ENCODE data around the gene PIAS1. TPM values are rescaled to one million over a fixed set of nuclear protein-coding genes. Genes with fewer than 3 reads are reported as not detected.
A peak's percentile ranks its signal among the peaks of the same experiment; 100 is the strongest.
"Not testable (repeated sequence)": the region's sequence is repeated elsewhere in the genome, so short reads cannot be mapped to it uniquely, and the experiment has no call there.

The PIAS1 gene
- polyA plus RNA-seq, 4 donors: 40.5 to 50.8 (median 49.1) TPM

DNA sequence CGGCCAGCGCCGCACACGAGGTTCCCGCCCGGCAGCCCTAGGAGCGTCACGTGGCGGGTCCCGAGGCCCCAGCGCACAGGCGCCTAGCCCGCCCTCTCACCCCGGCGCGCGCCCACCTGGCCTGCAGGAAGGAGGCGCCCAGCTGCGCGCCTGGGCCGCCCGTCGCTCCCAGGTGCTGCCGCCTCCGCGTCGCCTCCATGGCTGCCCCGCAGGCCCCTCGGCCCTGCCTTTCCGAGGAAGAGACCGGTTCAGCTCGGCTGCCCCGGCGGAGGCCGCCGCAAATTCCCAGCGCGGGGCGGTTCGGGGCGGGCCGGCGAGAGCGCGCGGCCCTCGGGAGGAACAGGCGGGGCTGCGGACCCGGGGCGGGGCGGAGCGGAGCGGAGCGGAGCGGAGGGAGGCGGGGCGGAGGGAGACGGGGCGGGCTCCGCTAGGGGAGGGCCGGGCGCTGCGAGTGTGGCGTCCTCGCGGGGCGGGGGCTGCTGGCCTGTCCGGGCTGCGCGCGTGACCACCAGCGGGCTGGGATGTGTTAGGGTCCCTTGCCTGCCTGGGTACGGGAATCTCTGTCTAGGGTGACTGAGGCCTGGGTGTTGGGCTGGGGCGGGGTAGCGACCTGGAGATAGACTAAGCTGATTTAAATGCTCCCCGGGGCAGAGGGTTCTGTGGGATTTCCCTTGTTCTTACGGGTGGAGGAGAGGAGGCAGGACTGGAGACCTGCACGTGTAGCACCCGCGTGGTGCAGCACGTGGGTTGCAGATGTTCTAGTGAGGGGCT, 175.5 kb downstream of the PIAS1 start, which contains the start of gene CLN6:
TSS of gene CLN6 (minus strand) at position 343 of the 771 bp plus-strand sequence. CDS start at position 199, 144 bp downstream.
- peak; percentile 58 to 74 (median 68) for DNase-seq (ENCODE audit: low read depth in 4 of 4, low spot score in 3 of 4)

DNA sequence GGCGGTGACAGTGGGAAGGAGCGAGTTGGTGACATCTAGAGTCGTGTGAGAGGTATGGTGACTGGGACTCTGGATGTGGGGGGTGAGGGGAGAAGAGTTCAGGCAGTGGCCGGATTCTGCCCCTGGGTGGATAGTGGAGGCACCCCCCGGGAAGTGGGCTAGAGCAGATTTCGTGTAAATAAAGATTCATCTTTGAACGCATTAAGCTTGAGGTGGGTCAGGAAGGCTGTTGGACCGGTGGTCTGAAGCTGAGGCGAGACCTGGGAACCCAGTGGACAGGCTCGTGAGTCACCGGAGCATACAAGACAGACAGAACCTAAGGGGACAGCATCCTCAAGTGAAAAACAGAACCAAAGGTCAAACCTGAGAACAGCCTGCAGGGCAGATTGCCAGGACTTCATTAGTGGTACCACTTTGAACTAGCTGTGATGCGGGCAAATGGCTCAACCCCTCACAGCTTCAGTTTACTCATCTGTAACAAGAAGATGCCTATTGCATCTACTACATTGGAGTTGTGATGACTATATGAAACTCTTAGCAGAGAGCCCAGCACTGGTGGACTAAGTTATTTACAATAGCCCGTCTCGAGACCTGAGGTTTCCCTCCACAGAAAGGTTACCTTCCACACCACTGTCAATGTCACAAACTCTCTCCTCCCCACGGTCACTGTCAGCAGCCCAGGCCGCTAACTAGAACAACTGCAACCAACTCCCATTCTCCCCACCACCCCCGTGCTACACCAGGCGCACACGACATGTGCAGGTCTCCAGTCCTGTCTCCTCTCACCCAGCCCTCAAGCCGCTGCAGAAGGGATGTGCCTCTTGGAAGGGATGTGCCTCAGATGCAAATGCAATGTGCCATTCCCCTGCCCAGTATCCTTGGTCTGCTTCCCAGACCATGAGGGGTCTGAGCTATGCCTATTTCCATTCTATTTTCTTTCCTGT, 176.3 kb downstream of the PIAS1 start:
- DNase-seq (ENCODE audit: low read depth in 4 of 4, low spot score in 3 of 4): no peak

DNA sequence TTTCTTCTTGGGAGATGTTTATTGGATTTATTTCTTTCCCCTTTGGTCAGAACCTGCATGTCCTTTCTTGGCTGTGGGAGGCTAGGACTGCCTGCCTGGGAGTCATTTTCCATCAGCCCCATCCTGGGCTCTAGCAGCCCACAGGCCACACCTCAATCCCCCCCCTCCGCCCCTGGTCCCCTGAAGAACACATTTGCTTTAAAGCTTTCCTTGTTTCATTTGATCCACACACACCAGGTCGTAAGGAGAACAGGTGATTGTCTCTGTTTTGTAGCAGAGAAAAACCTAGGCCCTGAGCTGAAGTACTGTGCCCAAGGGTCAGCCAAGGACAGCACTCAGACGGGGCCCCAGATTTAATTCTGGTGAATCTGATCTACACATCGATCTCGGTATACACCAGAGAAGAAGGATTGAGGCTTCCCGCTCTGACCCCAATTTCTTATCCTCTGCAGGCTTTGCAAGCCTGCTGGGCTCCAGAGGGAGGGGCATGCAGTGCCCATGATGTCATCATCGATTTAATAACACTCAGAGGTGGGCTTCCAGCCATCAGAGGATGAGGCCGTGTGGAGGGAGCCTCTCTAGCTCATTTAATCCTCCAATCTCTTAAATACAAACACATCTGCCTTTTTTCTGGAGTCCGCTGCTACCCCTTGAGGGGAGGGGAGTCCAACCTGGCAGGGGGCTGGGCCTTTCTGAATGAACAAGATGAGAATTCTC, 177.1 kb downstream of the PIAS1 start:
- no peak for DNase-seq (ENCODE audit: low read depth in 4 of 4, low spot score in 3 of 4)

- no peak for DNase-seq (ENCODE audit: low read depth in 4 of 4, low spot score in 3 of 4)
Measured at GRCh38 chr15:68232449-68232848, 178.3 kb downstream of the PIAS1 start.

DNA sequence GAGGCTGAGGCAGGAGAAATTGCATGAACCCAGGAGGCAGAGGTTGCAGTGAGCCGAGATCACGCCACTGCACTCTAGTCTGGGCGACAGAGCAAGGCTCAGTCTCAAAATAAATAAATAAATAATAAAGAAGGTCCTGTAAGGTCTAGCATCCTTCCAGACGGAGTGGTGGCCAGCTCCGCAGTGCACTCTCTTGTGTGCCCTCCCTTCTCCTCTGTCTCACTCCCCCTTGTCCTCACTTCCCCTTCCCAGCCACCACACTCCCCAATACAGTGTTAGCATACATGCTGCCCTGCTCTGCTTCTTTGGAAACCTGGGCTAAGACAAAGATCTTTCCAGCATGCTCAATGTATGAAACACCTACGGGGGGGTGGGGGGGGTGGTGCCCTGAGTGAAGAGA, 178.8 kb downstream of the PIAS1 start:
- no peak for DNase-seq (ENCODE audit: low read depth in 4 of 4, low spot score in 3 of 4)

DNA sequence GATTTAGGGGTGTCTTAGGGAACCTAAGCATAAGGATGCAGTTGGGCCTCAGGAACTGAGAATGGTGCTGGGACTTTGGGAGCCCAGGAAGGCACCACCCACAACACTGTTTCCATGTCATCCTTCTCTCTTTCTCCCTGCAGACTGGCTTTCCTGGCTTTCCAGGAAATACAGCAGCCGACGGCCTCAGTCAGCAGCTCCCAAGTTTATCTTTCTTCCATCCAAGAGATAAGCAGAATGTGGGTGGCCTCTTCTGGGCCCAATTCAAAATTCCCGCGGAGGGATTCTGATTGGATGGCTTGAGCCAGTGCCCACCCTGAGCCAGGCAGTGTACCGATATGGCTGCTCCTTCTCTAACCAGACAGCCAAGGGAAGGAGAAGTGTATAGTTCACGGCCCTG, 179.9 kb downstream of the PIAS1 start:
- DNase-seq (ENCODE audit: low read depth in 4 of 4, low spot score in 3 of 4): no peak

- not testable (repeated sequence) for DNase-seq (ENCODE audit: low read depth in 4 of 4, low spot score in 3 of 4)
Measured at GRCh38 chr15:68234520-68234919, 180.4 kb downstream of the PIAS1 start.

- DNase-seq (ENCODE audit: low read depth in 4 of 4, low spot score in 3 of 4): no peak
Measured at GRCh38 chr15:68235022-68235421, 180.9 kb downstream of the PIAS1 start.

- DNase-seq (ENCODE audit: low read depth in 4 of 4, low spot score in 3 of 4): no peak
Measured at GRCh38 chr15:68239025-68239424, 184.9 kb downstream of the PIAS1 start.

GRCh38 chr15:68241088-68241935, 187.2 kb downstream of the PIAS1 start:
- no peak for DNase-seq (ENCODE audit: low read depth in 4 of 4, low spot score in 3 of 4)

Other genes starting within 250 kb of the PIAS1 start
- gene SKOR1, start 228.8 kb upstream of the PIAS1 start, polyA plus RNA-seq (ENCODE audit: insufficient read length in 4 of 4): under 1 TPM; 0.20 to 0.51 (median 0.45) TPM
- not detected for gene RNU6-1, start 214.3 kb upstream of the PIAS1 start, polyA plus RNA-seq (ENCODE audit: insufficient read length in 4 of 4)
- 10 to 100 TPM; 31.2 to 37.0 (median 34.5) TPM for gene CALML4, start 151.0 kb downstream of the PIAS1 start, polyA plus RNA-seq (ENCODE audit: insufficient read length in 4 of 4)
- 10 to 100 TPM; 32.7 to 41.4 (median 33.9) TPM for gene CLN6, start 175.4 kb downstream of the PIAS1 start, polyA plus RNA-seq (ENCODE audit: insufficient read length in 4 of 4)
- gene FEM1B, start 223.4 kb downstream of the PIAS1 start, polyA plus RNA-seq (ENCODE audit: insufficient read length in 4 of 4): 10 to 100 TPM; 52.1 to 65.6 (median 60.6) TPM

Measured in right renal pelvis (tissue), 4 donors.